DOHH2 (cell line): ENCODE data around the gene KAT2A.
A peak's percentile ranks its signal among the peaks of the same experiment; 100 is the strongest.

Experiments used
- H3F3A ChIP-seq: fragments of 200-600 bp; sonication (generic), shearing (Covaris generic); 2 replicates; pipeline ENCODE4 v1.6.0; 2016; ENCODE audit warnings: antibody characterized with exemption, mild to moderate bottlenecking; ENCODE audit not compliant: control insufficient read depth, insufficient read depth
- H3K27ac ChIP-seq: fragments of 200-600 bp; sonication (generic); 2 replicates; pipeline ENCODE4 v1.5.1; 2014; ENCODE audit warnings: low read depth, mild to moderate bottlenecking, low read length, moderate library complexity
- H3K27me3 ChIP-seq: fragments of 200-600 bp; sonication (generic); 2 replicates; pipeline ENCODE4 v1.6.1; 2014; ENCODE audit warnings: mild to moderate bottlenecking, low read length, mixed read lengths; ENCODE audit not compliant: control insufficient read depth
- H3K36me3 ChIP-seq: fragments of 200-600 bp; sonication (generic); 2 replicates; pipeline ENCODE4 v1.6.1; 2014; ENCODE audit warnings: mild to moderate bottlenecking, low read length, moderate library complexity, mixed read lengths; ENCODE audit not compliant: control insufficient read depth
- H3K4me1 ChIP-seq: fragments of 200-600 bp; sonication (generic); 2 replicates; pipeline ENCODE4 v1.6.1; 2014; ENCODE audit warnings: mild to moderate bottlenecking, low read length, mixed read lengths; ENCODE audit not compliant: control insufficient read depth
- H3K4me2 ChIP-seq: fragments of 200-600 bp; sonication (generic); 2 replicates; pipeline ENCODE4 v1.6.0; 2014; ENCODE audit warnings: mild to moderate bottlenecking, low read length, moderate library complexity
- H3K4me3 ChIP-seq: fragments of 200-600 bp; sonication (generic); 2 replicates; pipeline ENCODE4 v1.5.1; 2014; ENCODE audit warnings: mild to moderate bottlenecking, low read length, mixed read lengths
- H3K79me2 ChIP-seq: fragments of 200-600 bp; sonication (generic); 2 replicates; pipeline ENCODE4 v1.6.1; 2014; ENCODE audit warnings: mild to moderate bottlenecking, low read length, mixed read lengths; ENCODE audit not compliant: control insufficient read depth
- H3K9me2 ChIP-seq: fragments of 200-600 bp; sonication (generic); replicated peaks from 2 replicates; pipeline ENCODE4 v1.6.1; 2014; ENCODE audit warnings: mild to moderate bottlenecking, low read length, mixed read lengths; ENCODE audit not compliant: control insufficient read depth
- H3K9me3 ChIP-seq: fragments of 200-600 bp; sonication (generic); 2 replicates; pipeline ENCODE4 v1.6.1; 2014; ENCODE audit warnings: antibody characterized with exemption, low read length, mixed read lengths; ENCODE audit not compliant: control insufficient read depth, insufficient read depth
- H4K20me1 ChIP-seq: fragments of 200-600 bp; sonication (generic); 2 replicates; pipeline ENCODE4 v1.6.0; 2014; ENCODE audit warnings: low read depth, mild to moderate bottlenecking, antibody characterized with exemption, low read length, moderate library complexity; ENCODE audit not compliant: control insufficient read depth, insufficient read depth
- EZH2phosphoT487 ChIP-seq: fragments of 200-600 bp; sonication (generic); IDR thresholded peaks from 2 replicates; pipeline ENCODE4 v1.6.1; 2017; ENCODE audit warnings: borderline replicate concordance, mild to moderate bottlenecking, antibody characterized with exemption, low read length, moderate library complexity, mixed read lengths
- TF ChIP-seq, protein P1 (sequence below): fragments of 200-600 bp; sonication (generic); IDR thresholded peaks from one replicate; pipeline ENCODE4 v1.5.1; 2014; ENCODE audit warnings: antibody characterized with exemption, mild to moderate bottlenecking, low read depth, low read length; ENCODE audit not compliant: poor library complexity, severe bottlenecking

The KAT2A gene

GRCh38 chr17:42120770-42121769 lies at the start of gene KAT2A:
KAT2A (minus strand) TSS chr17:42121367; CDS start chr17:42121304, 63 bp downstream.
- H3K27me3 ChIP-seq = no peaks in the 10 kb centered on the region
- H4K20me1 ChIP-seq = no peaks in the 10 kb centered on the region
- H3K79me2 ChIP-seq = peaks cover 6% of the 10 kb centered on the region
- H3K9me3 ChIP-seq = no peaks in the 10 kb centered on the region
- H3K9me2 ChIP-seq = no peaks in the 10 kb centered on the region
- TF ChIP-seq, protein P1, sequence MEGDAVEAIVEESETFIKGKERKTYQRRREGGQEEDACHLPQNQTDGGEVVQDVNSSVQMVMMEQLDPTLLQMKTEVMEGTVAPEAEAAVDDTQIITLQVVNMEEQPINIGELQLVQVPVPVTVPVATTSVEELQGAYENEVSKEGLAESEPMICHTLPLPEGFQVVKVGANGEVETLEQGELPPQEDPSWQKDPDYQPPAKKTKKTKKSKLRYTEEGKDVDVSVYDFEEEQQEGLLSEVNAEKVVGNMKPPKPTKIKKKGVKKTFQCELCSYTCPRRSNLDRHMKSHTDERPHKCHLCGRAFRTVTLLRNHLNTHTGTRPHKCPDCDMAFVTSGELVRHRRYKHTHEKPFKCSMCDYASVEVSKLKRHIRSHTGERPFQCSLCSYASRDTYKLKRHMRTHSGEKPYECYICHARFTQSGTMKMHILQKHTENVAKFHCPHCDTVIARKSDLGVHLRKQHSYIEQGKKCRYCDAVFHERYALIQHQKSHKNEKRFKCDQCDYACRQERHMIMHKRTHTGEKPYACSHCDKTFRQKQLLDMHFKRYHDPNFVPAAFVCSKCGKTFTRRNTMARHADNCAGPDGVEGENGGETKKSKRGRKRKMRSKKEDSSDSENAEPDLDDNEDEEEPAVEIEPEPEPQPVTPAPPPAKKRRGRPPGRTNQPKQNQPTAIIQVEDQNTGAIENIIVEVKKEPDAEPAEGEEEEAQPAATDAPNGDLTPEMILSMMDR = no peak
- no peak for TF ChIP-seq EZH2phosphoT487
- peaks cover 28% of the 10 kb centered on the region for H3K4me1 ChIP-seq
- peaks cover 50% of the 10 kb centered on the region for H3K36me3 ChIP-seq
- peak within 1 kb of the TSS; percentile 23; the same call in 1 of the 2 replicates for H3K27ac ChIP-seq
- peak within 1 kb of the TSS; percentile 82 for H3K4me3 ChIP-seq
- H3K4me2 ChIP-seq = peak within 1 kb of the TSS; percentile 90
- peaks cover 2% of the 10 kb centered on the region for H3F3A ChIP-seq

DNA sequence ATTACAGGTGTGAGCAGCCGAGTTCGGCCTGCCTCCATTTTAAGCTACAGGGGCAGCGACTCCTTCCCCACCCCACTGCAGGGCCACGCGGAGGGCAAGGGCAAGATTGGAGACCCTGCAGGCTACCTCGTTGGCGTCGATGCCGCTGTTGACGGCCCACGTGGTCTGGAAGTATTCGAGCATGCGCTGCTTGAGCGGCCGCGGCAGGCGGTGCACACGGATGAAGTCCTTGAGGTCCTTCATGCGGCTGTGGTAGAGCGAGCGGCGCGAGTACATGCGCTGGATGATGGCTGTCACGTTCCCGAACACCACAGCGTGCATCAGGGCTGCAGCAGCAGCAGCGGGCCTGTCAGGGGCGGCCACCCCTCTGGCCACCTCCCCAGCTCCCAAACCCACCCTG lies 48.2 kb upstream of the KAT2A start:
- Histone ChIP-seq H3K9me2 (no peaks in the 10 kb centered on the region), H3K4me1 (no peaks in the 10 kb centered on the region), H3K27me3 (no peaks in the 10 kb centered on the region), H3K4me3 (no peak overlapping the region), H4K20me1 (no peaks in the 10 kb centered on the region), H3F3A (no peaks in the 10 kb centered on the region), H3K36me3 (no peaks in the 10 kb centered on the region), H3K79me2 (no peaks in the 10 kb centered on the region), H3K4me2 (no peak overlapping the region), H3K9me3 (no peaks in the 10 kb centered on the region), H3K27ac (no peak overlapping the region)
- TF ChIP-seq, protein P1 = no peak
- no peak for TF ChIP-seq EZH2phosphoT487

DNA sequence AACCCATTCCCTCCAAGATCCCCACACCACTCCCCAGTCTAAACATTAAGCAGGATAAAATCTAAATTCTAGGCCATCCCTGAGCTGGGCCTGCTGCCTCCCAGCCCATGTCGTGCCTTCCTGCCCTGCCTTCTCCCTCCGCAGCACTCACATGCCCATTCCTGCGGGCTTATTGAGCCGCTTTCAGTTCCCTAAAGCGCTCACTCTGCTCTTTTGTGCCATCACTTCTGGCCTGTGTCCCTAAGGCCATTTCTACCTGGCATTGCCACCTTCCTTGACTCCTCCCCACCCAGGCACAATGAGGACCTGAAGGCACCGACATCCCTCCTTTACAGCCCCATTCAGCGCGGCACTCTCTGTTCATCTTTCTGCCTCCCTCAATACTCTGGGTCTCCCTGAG lies 46.6 kb upstream of the KAT2A start:
- Histone ChIP-seq H3K4me1 (no peaks in the 10 kb centered on the region), H3K9me2 (no peaks in the 10 kb centered on the region), H3K9me3 (no peaks in the 10 kb centered on the region), H3K4me2 (no peak overlapping the region), H3K27ac (no peak overlapping the region), H3K79me2 (no peaks in the 10 kb centered on the region), H3K27me3 (no peaks in the 10 kb centered on the region), H3K4me3 (no peak overlapping the region), H4K20me1 (no peaks in the 10 kb centered on the region), H3K36me3 (no peaks in the 10 kb centered on the region), H3F3A (no peaks in the 10 kb centered on the region)
- TF ChIP-seq, protein P1 = no peak
- TF ChIP-seq EZH2phosphoT487 = no peak
